Pancreas (tissue), 10 donors: ENCODE measurements around the gene MAN1A1. TPM values are rescaled to one million over a fixed set of nuclear protein-coding genes. Genes with fewer than 3 reads are reported as not detected.

Experiments used
- ATAC-seq, 4 donors: fragments of 200-7000 bp; cut with Tn5 transposase; one replicate each; pipeline versions ENCODE4 v1.8.0 to v1.9.1; 2020; ENCODE audit warnings: mild to moderate bottlenecking in 4 of 4, moderate library complexity in 4 of 4
- DNase-seq, 6 donors: peaks; one replicate each; pipeline ENCODE4 v3.0.0-alpha.2; 2020
- FAIRE-seq: peaks from 2 replicates; lab custom pipeline; 2012; peaks lifted over from hg19 to GRCh38; lab: Jason Lieb, UNC
- H3K27ac ChIP-seq, 4 donors: fragments of 200-600 bp; sonication (generic); 1 replicate in 3 of 4; 2 replicates in 1 of 4; pipeline versions ENCODE4 v1.5.0 to v1.8.0; 2020
- H3K27me3 ChIP-seq, 4 donors: fragments of 200-600 bp; one replicate each; pipeline ENCODE4 v1.8.0; 2021
- H3K36me3 ChIP-seq, 3 donors: fragments of 200-600 bp; sonication (generic) in 1 of 3; one replicate each; pipeline versions ENCODE4 v1.5.0 to v1.8.0; 2020 to 2021
- H3K4me1 ChIP-seq, 3 donors: fragments of 200-600 bp; one replicate each; pipeline ENCODE4 v1.8.0; 2021
- H3K4me3 ChIP-seq, 4 donors: fragments of 200-600 bp; sonication (generic) in 2 of 4; one replicate each; pipeline versions ENCODE4 v1.5.0 to v1.8.0; 2020 to 2021
- H3K9me3 ChIP-seq, 4 donors: fragments of 200-600 bp; one replicate each; pipeline ENCODE4 v1.8.0; 2021
- CTCF ChIP-seq, 4 donors: fragments of 200-600 bp; sonication (generic) in 3 of 4; IDR thresholded peaks; one replicate each; pipeline versions ENCODE4 v1.5.0 to v1.8.0; 2021; ENCODE audit warnings: antibody characterized with exemption in 4 of 4
- whole genome bisulfite sequencing, 2 donors: extraction: QIAGEN DNeasy Blood & Tissue Kit; methylation state at CpG; one replicate each; pipeline ENCODE4 v1.1.7; 2013; 5-methylcytosine and 5-hydroxymethylcytosine counted together
- intact Hi-C, 3 donors: fragments of 100-400 bp; cut with DNase I; formaldehyde crosslinking; loops; one replicate each; pipeline versions ENCODE4 v1.11.1 to v1.14.2; 2022
- polyA plus RNA-seq, 2 donors: library from polyadenylated mRNA; stranded (reverse); fragments of 200-250 nt; gene quantifications; one replicate each; pipeline ENCODE4 v1.2.3, GENCODE V29; 2013
- total RNA-seq, 6 donors: library from RNA; stranded (reverse); fragmentation: NEBNext Ultra II Directional in 4 of 6; extraction: Animal tissue kit (Norgen Biotek cat#: 25700) in 4 of 6; gene quantifications; one replicate each; pipeline versions ENCODE4 v1.2.1 to v1.2.4, GENCODE V29; 2021 to 2023
- donor health status: healthy with polysubstance abuse.
- donor health status: DM: no; HTN: no; CAD: no; lungs with moderate emphysema.
- donor health status: DM: no; HTN: no; CAD: no.
- donor health status: control.
- donor health status: control.
- donor health status: Bipolar disorder and iron deficiency.
- donor health status: DM: yes; HTN: yes; CAD: no.
- donor health status: DM: no; HTN: no; CAD: no.
- donor health status: DM: no; HTN: no; CAD: no.
- donor health status: DM: yes; HTN: yes; CAD: no.

Gene MAN1A1
- total and polyA plus RNA-seq, 8 donors: 11.7 to 86.1 (median 30.7) TPM

- Histone ChIP-seq H3K4me1 (peaks cover 0 to 12% (median 8%) of the 10 kb centered on the region in 3 donors), H3K27me3 (no peaks in the 10 kb centered on the region), H3K4me3 (no peak overlapping the region), H3K27ac (no peak overlapping the region), H3K9me3 (no peaks in the 10 kb centered on the region), H3K36me3 (no peaks in the 10 kb centered on the region)
- ATAC-seq: peak in 1 of 4 donors; percentile 51
- intact Hi-C loops: no loop called here
- DNase-seq: no peak
- WGBS, 2 donors: 52% methylated on average over 4 of the region's 4 CpGs
- FAIRE-seq: no peak
- TF ChIP-seq CTCF (IDR thresholded peaks at IDR 0.05): no peak
These were observed 125.4 kb downstream of the MAN1A1 start for GRCh38 chr6:119224095-119224701.

DNA sequence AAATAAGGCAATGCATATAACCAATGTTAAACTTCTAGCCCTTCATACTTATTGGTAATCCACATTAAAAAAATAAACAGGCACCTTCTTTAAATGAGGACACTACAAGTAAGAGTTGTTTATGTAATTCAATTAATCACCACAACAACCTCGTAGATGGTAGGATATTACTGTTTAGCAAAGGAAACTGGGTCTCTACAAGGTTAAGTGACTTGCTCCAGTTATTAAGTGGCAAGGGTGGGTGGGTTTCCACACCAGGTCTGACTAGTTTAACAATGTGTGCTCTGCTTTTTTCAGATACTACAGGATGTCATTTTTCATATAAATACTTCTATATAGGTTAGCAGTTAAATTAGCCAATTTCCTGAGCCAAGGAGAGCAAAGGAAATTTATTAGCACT is 129.1 kb downstream of the MAN1A1 start:
- Histone ChIP-seq H3K4me3 (no peak overlapping the region), H3K36me3 (no peaks in the 10 kb centered on the region), H3K4me1 (peaks cover 0 to 18% (median 16%) of the 10 kb centered on the region in 3 donors), H3K9me3 (no peaks in the 10 kb centered on the region), H3K27me3 (no peaks in the 10 kb centered on the region), H3K27ac (no peak overlapping the region)
- FAIRE-seq: no peak
- intact Hi-C loops: no loop called here
- no peak for ATAC-seq
- no peak for TF ChIP-seq CTCF (IDR thresholded peaks at IDR 0.05)
- WGBS, 2 donors: 57 to 77% methylated on average over 1 of the region's 1 CpG
- DNase-seq: no peak

DNA sequence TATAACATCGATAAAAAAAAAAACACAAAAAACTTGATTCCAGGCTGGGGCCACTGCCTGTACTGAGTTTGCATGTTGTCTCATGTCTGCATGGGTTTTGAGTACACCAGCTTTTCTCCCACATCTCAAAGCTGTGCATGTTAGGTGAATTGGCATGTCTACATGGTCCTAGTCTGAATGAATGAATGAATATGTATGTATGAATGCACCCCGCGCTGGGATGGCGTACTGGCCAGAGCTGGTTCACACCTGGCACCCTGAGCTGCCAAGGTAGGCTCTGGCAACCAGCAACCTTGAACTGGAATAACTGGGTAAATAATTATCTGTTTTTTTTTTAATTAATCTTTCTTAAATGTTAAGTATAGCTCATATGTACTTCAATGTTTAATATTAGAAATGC is 131.0 kb downstream of the MAN1A1 start:
- H3K9me3 ChIP-seq: no peaks in the 10 kb centered on the region
- H3K27me3 ChIP-seq: no peaks in the 10 kb centered on the region
- FAIRE-seq (no peak), DNase-seq (peak in 1 of 6 donors; percentile 27), ATAC-seq (peak in 3 of 4 donors; percentile 30 to 82 (median 77))
- no peak for TF ChIP-seq CTCF (IDR thresholded peaks at IDR 0.05)
- H3K27ac ChIP-seq: no peak overlapping the region
- peaks cover 0 to 18% (median 13%) of the 10 kb centered on the region in 3 donors for H3K4me1 ChIP-seq
- 33 to 43% methylated on average over 4 of the region's 4 CpGs for WGBS, 2 donors
- no peaks in the 10 kb centered on the region for H3K36me3 ChIP-seq
- intact Hi-C loops: no loop called here
- H3K4me3 ChIP-seq: no peak overlapping the region

DNA sequence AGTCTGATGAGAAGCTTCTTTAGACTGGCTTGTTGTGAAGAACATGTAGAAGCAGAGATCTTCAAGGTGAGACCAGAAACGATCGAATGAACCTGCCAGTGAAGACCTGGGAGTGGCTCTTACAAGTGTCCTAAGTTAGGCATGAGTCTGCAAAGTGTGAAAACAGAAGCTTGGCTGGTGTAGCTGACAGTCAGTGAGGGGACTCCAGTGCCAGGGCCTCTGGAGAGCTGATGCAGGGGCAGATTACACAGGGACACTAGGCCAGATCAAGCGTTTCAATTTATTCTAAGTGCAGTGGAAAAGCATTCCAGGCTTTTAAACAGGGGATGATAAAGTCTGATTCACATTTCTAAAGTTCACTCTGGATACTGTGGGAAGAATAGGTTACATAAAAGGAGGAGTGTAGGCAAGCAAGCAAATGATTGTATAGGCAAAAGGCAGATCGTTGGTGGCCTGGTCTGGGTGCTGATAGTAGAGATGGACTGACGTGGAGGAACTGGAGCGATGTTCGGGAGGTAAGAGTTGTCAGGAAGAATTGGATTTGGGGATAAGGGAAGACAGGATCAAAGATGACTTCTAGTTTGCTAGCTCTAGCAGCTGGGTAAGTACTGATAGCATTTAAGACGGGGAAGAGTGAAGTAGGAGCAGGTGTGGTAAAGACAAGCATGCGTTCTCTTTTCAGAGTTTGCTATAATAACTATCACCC is 133.5 kb downstream of the MAN1A1 start:
- Histone ChIP-seq H3K27ac (no peak overlapping the region), H3K4me3 (no peak overlapping the region), H3K27me3 (no peaks in the 10 kb centered on the region), H3K4me1 (peaks cover 0 to 18% (median 10%) of the 10 kb centered on the region in 3 donors), H3K9me3 (no peaks in the 10 kb centered on the region), H3K36me3 (no peaks in the 10 kb centered on the region)
- DNase-seq: no peak
- ATAC-seq: peak in 3 of 4 donors; percentile 28 to 39 (median 32)
- FAIRE-seq: no peak
- WGBS, 2 donors: 80 to 86% methylated on average over 9 of the region's 9 CpGs
- no peak for TF ChIP-seq CTCF (IDR thresholded peaks at IDR 0.05)
- intact Hi-C loops: no loop called here

GRCh38 chr6:119215309-119215708 is 134.3 kb downstream of the MAN1A1 start:
- no peaks in the 10 kb centered on the region for H3K9me3 ChIP-seq
- peaks cover 0 to 15% (median 10%) of the 10 kb centered on the region in 3 donors for H3K4me1 ChIP-seq
- ATAC-seq (peak in 3 of 4 donors; percentile 47 to 74 (median 67)), DNase-seq (no peak), FAIRE-seq (no peak)
- intact Hi-C loops: no loop called here
- no peaks in the 10 kb centered on the region for H3K36me3 ChIP-seq
- H3K27ac ChIP-seq: no peak overlapping the region
- H3K4me3 ChIP-seq: no peak overlapping the region
- WGBS, 2 donors: 40 to 41% methylated on average over 1 of the region's 1 CpG
- TF ChIP-seq CTCF (IDR thresholded peaks at IDR 0.05): no peak
- no peaks in the 10 kb centered on the region for H3K27me3 ChIP-seq
